Left renal pelvis (tissue), 4 donors: ENCODE data around the gene ZNRD2. TPM values are rescaled to one million over a fixed set of nuclear protein-coding genes. Genes with fewer than 3 reads are reported as not detected.

Experiments
- DNase-seq, 4 donors: peaks; one replicate each; pipeline ENCODE4 v3.0.0-alpha.2; 2013; ENCODE audit warnings: low read depth in 4 of 4, low spot score in 3 of 4
- polyA plus RNA-seq, 4 donors: library from polyadenylated mRNA; unstranded; fragments of 120-200 nt; gene quantifications; one replicate each; pipeline ENCODE4 v1.2.1, GENCODE V29; 2013; ENCODE audit not compliant: insufficient read length in 4 of 4

Gene ZNRD2
- polyA plus RNA-seq, 4 donors, result 43.7 to 60.9 (median 56.4) TPM

GRCh38 chr11:65617990-65618751 lies 47.9 kb downstream of the ZNRD2 start:
- DNase-seq, result no peak

DNA sequence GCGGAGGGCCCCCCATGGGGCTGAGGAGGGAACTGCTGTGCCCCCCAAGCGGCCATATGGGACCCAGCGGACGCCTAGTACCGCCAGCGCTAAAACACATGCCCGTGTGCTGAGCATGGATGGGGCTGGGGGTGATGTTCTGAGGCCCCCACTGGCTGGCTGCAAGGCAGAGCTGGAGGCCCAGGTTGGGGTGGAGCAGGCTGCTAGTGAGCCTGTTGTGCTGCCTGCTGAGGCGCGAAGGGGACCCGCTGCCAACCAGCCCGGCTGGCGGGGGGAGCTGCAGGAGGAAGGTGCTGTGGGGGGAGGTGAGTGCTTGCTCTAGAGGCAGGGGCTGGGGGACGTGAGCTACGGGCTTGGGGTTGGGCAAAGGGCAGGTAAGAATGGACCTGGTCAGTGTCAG lies 48.5 kb downstream of the ZNRD2 start:
- DNase-seq, result no peak

DNA sequence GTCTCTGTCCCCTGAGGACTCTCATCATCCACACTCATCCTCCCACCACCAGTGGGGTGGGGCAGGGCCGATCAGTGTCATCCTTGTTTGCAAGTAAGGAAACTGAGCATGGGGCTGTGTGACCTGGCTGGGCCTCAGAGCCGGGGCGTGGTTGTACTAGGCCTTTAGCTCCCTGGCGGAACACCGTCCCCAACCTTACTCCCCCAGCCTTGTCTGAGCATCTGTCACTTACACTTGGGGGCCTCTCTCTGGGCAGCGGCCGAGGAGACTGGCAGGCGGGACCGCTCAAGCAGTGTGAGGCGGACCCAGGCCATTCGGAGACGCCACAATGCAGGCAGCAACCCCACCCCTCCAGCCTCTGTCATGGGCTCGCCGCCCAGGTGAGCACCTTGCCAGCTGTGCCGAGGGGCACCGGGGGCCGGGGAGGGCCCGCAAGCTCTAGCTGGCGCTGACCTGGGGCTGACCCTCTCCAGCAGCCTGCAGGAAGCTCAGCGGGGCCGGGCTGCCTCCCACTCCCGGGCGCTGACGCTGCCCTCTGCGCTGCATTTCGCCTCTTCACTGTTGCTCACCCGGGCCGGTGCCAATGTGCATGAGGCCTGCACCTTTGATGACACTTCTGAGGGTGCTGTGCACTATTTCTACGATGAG lies 49.1 kb downstream of the ZNRD2 start:
- no peak for DNase-seq

- no peak for DNase-seq
These were observed 50.4 kb downstream of the ZNRD2 start for GRCh38 chr11:65620666-65621065.

- no peak for DNase-seq
These were observed 51.2 kb downstream of the ZNRD2 start for GRCh38 chr11:65621460-65621859.

Other genes with a start within 250 kb of the ZNRD2 start
- gene DPF2, start 236.6 kb upstream of the ZNRD2 start, polyA plus RNA-seq, result 100 to 1,000 TPM in 1 of 4 donors, 10 to 100 TPM in 3; 80.6 to 102 (median 88.0) TPM
- under 1 TPM; 0.41 to 0.69 (median 0.55) TPM for gene TIGD3, start 215.7 kb upstream of the ZNRD2 start, polyA plus RNA-seq
- 1 to 10 TPM; 4.2 to 9.2 (median 6.1) TPM for gene SLC25A45, start 187.8 kb upstream of the ZNRD2 start, polyA plus RNA-seq
- 10 to 100 TPM; 11.2 to 24.4 (median 17.0) TPM for gene FRMD8, start 183.8 kb upstream of the ZNRD2 start, polyA plus RNA-seq
- 100 to 1,000 TPM; 132 to 289 (median 201) TPM for gene NEAT1, start 147.7 kb upstream of the ZNRD2 start, polyA plus RNA-seq
- gene MALAT1, start 71.4 kb upstream of the ZNRD2 start, polyA plus RNA-seq, result 100 to 1,000 TPM; 557 to 843 (median 666) TPM
- 10 to 100 TPM; 58.6 to 83.9 (median 59.5) TPM for gene SCYL1, start 45.4 kb upstream of the ZNRD2 start, polyA plus RNA-seq
- 100 to 1,000 TPM; 115 to 360 (median 154) TPM for gene LTBP3, start 12.1 kb upstream of the ZNRD2 start, polyA plus RNA-seq
- gene FAM89B, start 2.1 kb downstream of the ZNRD2 start, polyA plus RNA-seq, result 10 to 100 TPM; 19.7 to 41.1 (median 28.6) TPM
- 10 to 100 TPM in 3 of 4 donors, 1 to 10 TPM in 1; 10.0 to 29.2 (median 20.2) TPM for gene EHBP1L1, start 5.6 kb downstream of the ZNRD2 start, polyA plus RNA-seq
- gene KCNK7, start 25.3 kb downstream of the ZNRD2 start, polyA plus RNA-seq, result under 1 TPM; 0.24 to 0.95 (median 0.46) TPM
- gene MAP3K11, start 43.7 kb downstream of the ZNRD2 start, polyA plus RNA-seq, result 10 to 100 TPM; 24.9 to 47.5 (median 34.7) TPM
- gene PCNX3, start 45.3 kb downstream of the ZNRD2 start, polyA plus RNA-seq, result 10 to 100 TPM; 20.3 to 37.9 (median 28.1) TPM
- 10 to 100 TPM; 20.5 to 46.5 (median 34.1) TPM for gene SIPA1, start 67.6 kb downstream of the ZNRD2 start, polyA plus RNA-seq
- gene RELA, start 92.4 kb downstream of the ZNRD2 start, polyA plus RNA-seq, result 10 to 100 TPM; 50.0 to 62.9 (median 58.8) TPM
- gene KAT5, start 141.8 kb downstream of the ZNRD2 start, polyA plus RNA-seq, result 10 to 100 TPM; 47.9 to 80.4 (median 65.7) TPM
- 10 to 100 TPM; 32.0 to 59.4 (median 36.5) TPM for gene RNASEH2C, start 150.3 kb downstream of the ZNRD2 start, polyA plus RNA-seq
- gene AP5B1, start 210.5 kb downstream of the ZNRD2 start, polyA plus RNA-seq, result 1 to 10 TPM; 2.7 to 9.7 (median 6.0) TPM
- gene OVOL1, start 216.6 kb downstream of the ZNRD2 start, polyA plus RNA-seq, result 10 to 100 TPM in 2 of 4 donors, 1 to 10 TPM in 1, under 1 TPM in 1; 0.23 to 15.9 (median 9.9) TPM